ENCODE measurements around the gene BBOX1. TPM values are rescaled to one million over a fixed set of nuclear protein-coding genes. Genes with fewer than 3 reads are reported as not detected.

Gene BBOX1
- total and polyA plus RNA-seq, 2 of the 4 experiments (the other 2 are of a cell fraction), result not detected

DNA sequence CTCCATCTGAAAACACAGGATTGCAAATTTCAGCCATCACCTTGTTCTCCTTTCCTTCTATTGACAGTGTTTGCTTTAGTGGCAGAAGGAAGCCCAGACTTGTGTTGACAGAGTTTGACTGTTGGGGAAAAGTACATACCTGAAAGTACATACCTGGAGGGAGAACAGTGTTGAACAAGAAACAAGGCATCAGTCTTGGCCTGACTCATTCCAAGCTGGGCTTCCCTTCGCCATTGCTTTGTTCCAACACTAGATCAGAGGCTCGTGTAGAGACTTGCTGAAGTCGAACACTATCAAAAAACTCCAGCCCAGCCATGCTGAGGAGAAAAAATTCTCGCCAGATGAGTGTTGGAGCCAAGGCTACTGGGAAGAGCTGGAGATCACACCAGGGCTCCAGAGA lies 133.4 kb downstream of the BBOX1 start:
- Histone ChIP-seq H3K9ac (ENCODE audit: low read depth, low read length) (no peak overlapping the region), H3K14ac (replicated peaks; ENCODE audit: low read depth, low read length) (no peak overlapping the region), H2BK15ac (ENCODE audit: low read depth, low read length) (no peak overlapping the region), H4K91ac (ENCODE audit: insufficient read depth, low read depth, low read length) (no peak overlapping the region), H3K79me1 (ENCODE audit: low read depth in 1 of 2, low read length in 2 of 2) (no peaks in the 10 kb centered on the region), H3K27ac (ENCODE audit: insufficient read depth, low read length) (no peak overlapping the region), H4K5ac (ENCODE audit: low read depth, low read length) (no peak overlapping the region), H3K4me2 (ENCODE audit: low read depth, low read length) (no peak overlapping the region), H3K56ac (ENCODE audit: extremely low read depth, insufficient read depth, low read length) (no peak overlapping the region), H2BK5ac (ENCODE audit: low read depth, low read length, poor library complexity, severe bottlenecking) (no peak overlapping the region), H2AK9ac (replicated peaks; ENCODE audit: low read depth, low read length, poor library complexity) (no peak overlapping the region), H3K23ac (ENCODE audit: low read depth, low read length) (no peak overlapping the region), H2AK5ac (ENCODE audit: low read depth, low read length) (no peak overlapping the region), H3K4me1 (ENCODE audit: control insufficient read depth, insufficient read depth, low read length) (no peaks in the 10 kb centered on the region), H3K4ac (ENCODE audit: low read depth, low read length) (no peak overlapping the region), H2BK120ac (ENCODE audit: low read depth, low read length) (no peak overlapping the region), H3K27me3 (ENCODE audit: control insufficient read depth, insufficient read depth, low read length) (peaks cover 21% of the 10 kb centered on the region), H3K9me3 (ENCODE audit: control insufficient read depth, insufficient read depth, low read length) (no peaks in the 10 kb centered on the region), H4K20me1 (ENCODE audit: insufficient read depth, low read length) (no peaks in the 10 kb centered on the region), H2AFZ (replicated peaks; ENCODE audit: low read length, poor library complexity) (no peak overlapping the region), H3K9me1 (ENCODE audit: insufficient read depth, low read length) (no peaks in the 10 kb centered on the region), H4K8ac (ENCODE audit: low read depth in 2 of 2, low read length in 2 of 2) (no peak overlapping the region), H3K36me3 (ENCODE audit: control insufficient read depth, insufficient read depth, low read length) (no peaks in the 10 kb centered on the region), H3K18ac (ENCODE audit: low read depth, low read length) (no peak overlapping the region), H2BK20ac (ENCODE audit: low read depth, low read length) (no peak overlapping the region), H3K4me3 (ENCODE audit: insufficient read depth, low read depth, low read length) (no peak overlapping the region)
- WGBS, 2 experiments (ENCODE audit: extremely low coverage in 2 of 2, insufficient read length in 1 of 2), result no CpG with 5 or more reads among the region's 4 CpGs
- POLR2A ChIA-PET (ENCODE audit: unreplicated experiment), result no interaction called here
- no peak for TF ChIP-seq MXI1 (IDR thresholded peaks at IDR 0.05; ENCODE audit: borderline replicate concordance, low read depth, low read length)
- no peak for TF ChIP-seq MAFK (IDR thresholded peaks at IDR 0.05; ENCODE audit: low read depth, low read length)
- TF ChIP-seq CEBPB (IDR thresholded peaks at IDR 0.05; ENCODE audit: low read depth, low read length), result no peak
- no peak for TF ChIP-seq RCOR1 (IDR thresholded peaks at IDR 0.05; ENCODE audit: insufficient replicate concordance, low read length)
- TF ChIP-seq CHD1 (IDR thresholded peaks at IDR 0.05; ENCODE audit: low read depth, low read length), result no peak
- no peak for TF ChIP-seq MAZ (IDR thresholded peaks at IDR 0.05; ENCODE audit: borderline replicate concordance, low read depth, low read length)
- TF ChIP-seq, protein P1, sequence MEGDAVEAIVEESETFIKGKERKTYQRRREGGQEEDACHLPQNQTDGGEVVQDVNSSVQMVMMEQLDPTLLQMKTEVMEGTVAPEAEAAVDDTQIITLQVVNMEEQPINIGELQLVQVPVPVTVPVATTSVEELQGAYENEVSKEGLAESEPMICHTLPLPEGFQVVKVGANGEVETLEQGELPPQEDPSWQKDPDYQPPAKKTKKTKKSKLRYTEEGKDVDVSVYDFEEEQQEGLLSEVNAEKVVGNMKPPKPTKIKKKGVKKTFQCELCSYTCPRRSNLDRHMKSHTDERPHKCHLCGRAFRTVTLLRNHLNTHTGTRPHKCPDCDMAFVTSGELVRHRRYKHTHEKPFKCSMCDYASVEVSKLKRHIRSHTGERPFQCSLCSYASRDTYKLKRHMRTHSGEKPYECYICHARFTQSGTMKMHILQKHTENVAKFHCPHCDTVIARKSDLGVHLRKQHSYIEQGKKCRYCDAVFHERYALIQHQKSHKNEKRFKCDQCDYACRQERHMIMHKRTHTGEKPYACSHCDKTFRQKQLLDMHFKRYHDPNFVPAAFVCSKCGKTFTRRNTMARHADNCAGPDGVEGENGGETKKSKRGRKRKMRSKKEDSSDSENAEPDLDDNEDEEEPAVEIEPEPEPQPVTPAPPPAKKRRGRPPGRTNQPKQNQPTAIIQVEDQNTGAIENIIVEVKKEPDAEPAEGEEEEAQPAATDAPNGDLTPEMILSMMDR (conservative IDR thresholded peaks at IDR 0.05; ENCODE audit: low read depth, low read length), result no peak
- no peak for TF ChIP-seq RFX5 (IDR thresholded peaks at IDR 0.05; ENCODE audit: low read depth, low read length)
- no peak for TF ChIP-seq ELK1 (IDR thresholded peaks at IDR 0.05; ENCODE audit: borderline replicate concordance, low read depth, low read length)
- no peak for TF ChIP-seq BHLHE40 (IDR thresholded peaks at IDR 0.05; ENCODE audit: low read depth, low read length)
- no peak for TF ChIP-seq RAD21 (IDR thresholded peaks at IDR 0.05; ENCODE audit: low read length)
- no TSS peak for BruUV-seq (replicated peaks)
- no peak for DNase-seq
- dilution Hi-C loops (cut with HindIII; ENCODE audit: low sequenced_read_pairs, unreplicated experiment) (no loop called here), in situ Hi-C loops (cut with MboI; ENCODE audit: low sequenced_read_pairs) (no loop called here), intact Hi-C loops (cut with micrococcal nuclease) (no loop called here)
- ATAC-seq (ENCODE audit: low read depth), result no peak
- CTCF ChIA-PET, result interaction anchor here (0.6 kb wide), 1 partner anchor 32 kb away, joined by 3 read pairs; no protein-coding TSS in a partner anchor

Data from IMR-90 (cell line).